WTC11 (cell line): Measurements from ENCODE around the gene KLHL29. TPM values are rescaled to one million over a fixed set of nuclear protein-coding genes. Genes with fewer than 3 reads are reported as not detected.

Source experiments
- ATAC-seq: fragments of 200-7000 bp; cut with Tn5 transposase; 2 replicates; pipeline ENCODE4 v1.10.0; 2021; ENCODE audit warnings: mild to moderate bottlenecking, moderate library complexity
- CTCF ChIA-PET: fragments of 300-600 bp; sonication (Branson Sonifier 250); formaldehyde crosslinking; loops from one replicate; lab custom pipeline; 2021; ENCODE audit warnings: antibody characterized with exemption; lab: Charles Lee
- POLR2A ChIA-PET: fragments of 350-600 bp; sonication (Branson Sonifier 250); formaldehyde crosslinking; loops from one replicate; lab custom pipeline; 2021; ENCODE audit warnings: antibody characterized with exemption; lab: Charles Lee
- DNase-seq: peaks from one replicate; pipeline ENCODE4 v3.0.0; 2021; ENCODE audit warnings: low spot score
- H3K27ac Mint-ChIP-seq: 2 replicates; pipeline ENCODE4 v1.8.0; 2021; ENCODE audit warnings: mixed read lengths
- H3K27me3 Mint-ChIP-seq: 2 replicates; pipeline ENCODE4 v1.8.0; 2021; ENCODE audit warnings: low read depth, mild to moderate bottlenecking, moderate library complexity, mixed read lengths
- H3K36me3 Mint-ChIP-seq: 2 replicates; pipeline ENCODE4 v1.8.0; 2021; ENCODE audit warnings: mixed read lengths
- H3K4me1 Mint-ChIP-seq: 2 replicates; pipeline ENCODE4 v1.8.0; 2022; ENCODE audit warnings: mixed read lengths
- H3K4me3 Mint-ChIP-seq: 2 replicates; pipeline ENCODE4 v1.8.0; 2021; ENCODE audit warnings: mild to moderate bottlenecking, moderate library complexity, mixed read lengths
- H3K9me3 Mint-ChIP-seq: 2 replicates; pipeline ENCODE4 v1.8.0; 2021; ENCODE audit warnings: mixed read lengths
- ATF1 ChIP-seq: sonication (generic); formaldehyde crosslinking; IDR thresholded peaks from 2 replicates; pipeline ENCODE4 v1.8.1; 2023; ENCODE audit warnings: mild to moderate bottlenecking, moderate library complexity, missing genetic modification reagents
- CREM ChIP-seq: sonication (generic); formaldehyde crosslinking; IDR thresholded peaks from 2 replicates; pipeline ENCODE4 v1.8.1; 2022; ENCODE audit warnings: mild to moderate bottlenecking, missing genetic modification reagents, moderate library complexity
- EMX1 ChIP-seq: fragments of 250-450 bp; sonication (Bioruptor Pico); IDR thresholded peaks from 2 replicates; pipeline ENCODE4 v1.8.0; 2021; ENCODE audit warnings: mild to moderate bottlenecking
- ETV6 ChIP-seq: sonication (generic); formaldehyde crosslinking; IDR thresholded peaks from 2 replicates; pipeline ENCODE4 v1.8.1; 2022; ENCODE audit warnings: mild to moderate bottlenecking, missing genetic modification reagents
- FOXK1 ChIP-seq: sonication (generic); formaldehyde crosslinking; IDR thresholded peaks from 2 replicates; pipeline ENCODE4 v1.8.0; 2022; ENCODE audit warnings: mild to moderate bottlenecking, moderate library complexity, missing genetic modification reagents
- HMGA2 ChIP-seq: fragments of 250-450 bp; sonication (Bioruptor Pico); IDR thresholded peaks from 2 replicates; pipeline ENCODE4 v1.4.0; 2021; ENCODE audit warnings: mild to moderate bottlenecking, moderate library complexity
- NR1H2 ChIP-seq: sonication (generic); formaldehyde crosslinking; IDR thresholded peaks from 2 replicates; pipeline ENCODE4 v1.9.0; 2021; ENCODE audit warnings: mild to moderate bottlenecking, moderate library complexity, missing genetic modification reagents
- NR3C1 ChIP-seq: sonication (generic); formaldehyde crosslinking; conservative IDR thresholded peaks from 2 replicates; pipeline ENCODE4 v1.8.1; 2023; ENCODE audit warnings: low read depth, mild to moderate bottlenecking, missing genetic modification reagents
- SMAD4 ChIP-seq: sonication (generic); formaldehyde crosslinking; IDR thresholded peaks from 2 replicates; pipeline ENCODE4 v1.8.0; 2022; ENCODE audit warnings: mild to moderate bottlenecking, missing genetic modification reagents
- STAT6 ChIP-seq: sonication (generic); formaldehyde crosslinking; conservative IDR thresholded peaks from 2 replicates; pipeline ENCODE4 v1.8.1; 2023; ENCODE audit warnings: mild to moderate bottlenecking, low read depth, missing genetic modification reagents, moderate library complexity
- TEAD4 ChIP-seq: sonication (generic); formaldehyde crosslinking; IDR thresholded peaks from 2 replicates; pipeline ENCODE4 v1.8.0; 2022; ENCODE audit warnings: mild to moderate bottlenecking, missing genetic modification reagents
- ZNF317 ChIP-seq: sonication (generic); formaldehyde crosslinking; IDR thresholded peaks from 2 replicates; pipeline ENCODE4 v1.8.1; 2023; ENCODE audit warnings: low read depth, mild to moderate bottlenecking, moderate library complexity, missing genetic modification reagents, borderline replicate concordance
- ZNF396 ChIP-seq: fragments of 250-450 bp; sonication (Bioruptor Pico); IDR thresholded peaks from 2 replicates; pipeline ENCODE4 v1.8.0; 2021; ENCODE audit warnings: mild to moderate bottlenecking, moderate library complexity, borderline replicate concordance
- ZNF416 ChIP-seq: fragments of 250-450 bp; sonication (Bioruptor Pico); IDR thresholded peaks from 2 replicates; pipeline ENCODE4 v1.9.0; 2021; ENCODE audit warnings: mild to moderate bottlenecking, inconsistent platforms
- ZNF671 ChIP-seq: fragments of 250-450 bp; sonication (Bioruptor Pico); IDR thresholded peaks from 2 replicates; pipeline ENCODE4 v1.8.0; 2021; ENCODE audit warnings: mild to moderate bottlenecking
- total RNA-seq: library from RNA; stranded (reverse); gene quantifications from 3 replicates; pipeline ENCODE4 v1.2.3, GENCODE V29; 2021
- TF ChIP-seq, protein P1 (sequence below): sonication (generic); formaldehyde crosslinking; IDR thresholded peaks from 2 replicates; pipeline ENCODE4 v1.8.1; 2022; ENCODE audit warnings: low read depth, missing genetic modification reagents, borderline replicate concordance
- TF ChIP-seq, protein P2 (sequence below): fragments of 250-450 bp; sonication (Bioruptor Pico); IDR thresholded peaks from 2 replicates; pipeline ENCODE4 v1.9.0; 2021; ENCODE audit warnings: moderate library complexity, mild to moderate bottlenecking, inconsistent platforms, borderline replicate concordance
- TF ChIP-seq, protein P3 (sequence below): sonication (generic); formaldehyde crosslinking; IDR thresholded peaks from 2 replicates; pipeline ENCODE4 v1.8.1; 2022; ENCODE audit warnings: low read depth, mild to moderate bottlenecking, moderate library complexity, missing genetic modification reagents, borderline replicate concordance
- TF ChIP-seq, protein P4 (sequence below): sonication (generic); formaldehyde crosslinking; IDR thresholded peaks from 2 replicates; pipeline ENCODE4 v1.8.1; 2023; ENCODE audit warnings: mild to moderate bottlenecking, moderate library complexity, missing genetic modification reagents

KLHL29 gene
- total RNA-seq, 1 experiment from 2014 or later, result 7.1 TPM

DNA sequence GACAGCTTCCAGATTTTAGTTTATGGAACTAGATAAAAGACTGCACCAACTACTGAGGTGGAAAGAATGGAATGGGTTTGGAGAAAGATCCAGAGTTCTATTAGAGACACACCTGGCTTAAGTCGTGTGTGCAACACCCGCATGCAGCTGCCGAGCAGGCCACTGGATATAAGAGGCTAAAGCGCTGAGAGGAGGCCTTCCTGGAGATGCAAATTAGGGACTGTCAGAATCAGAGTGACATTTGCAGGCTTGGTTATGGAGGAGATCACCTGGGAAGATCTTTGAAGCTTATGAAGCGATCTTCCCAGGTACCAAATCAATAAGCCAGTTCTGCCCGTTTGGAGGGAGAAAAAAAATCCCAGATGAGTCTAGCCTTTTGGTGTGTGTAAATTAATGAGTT is 30.4 kb upstream of the KLHL29 start:
- H3K36me3 Mint-ChIP-seq, result no peaks in the 10 kb centered on the region
- peaks cover 8% of the 10 kb centered on the region for H3K4me1 Mint-ChIP-seq
- no peak overlapping the region for H3K4me3 Mint-ChIP-seq
- ChIA-PET CTCF (no interaction called here), POLR2A (no interaction called here)
- H3K9me3 Mint-ChIP-seq, result no peaks in the 10 kb centered on the region
- H3K27me3 Mint-ChIP-seq, result peaks cover 42% of the 10 kb centered on the region
- no peak overlapping the region for H3K27ac Mint-ChIP-seq
- DNase-seq (no peak), ATAC-seq (no peak)
- TF ChIP-seq, protein P1, sequence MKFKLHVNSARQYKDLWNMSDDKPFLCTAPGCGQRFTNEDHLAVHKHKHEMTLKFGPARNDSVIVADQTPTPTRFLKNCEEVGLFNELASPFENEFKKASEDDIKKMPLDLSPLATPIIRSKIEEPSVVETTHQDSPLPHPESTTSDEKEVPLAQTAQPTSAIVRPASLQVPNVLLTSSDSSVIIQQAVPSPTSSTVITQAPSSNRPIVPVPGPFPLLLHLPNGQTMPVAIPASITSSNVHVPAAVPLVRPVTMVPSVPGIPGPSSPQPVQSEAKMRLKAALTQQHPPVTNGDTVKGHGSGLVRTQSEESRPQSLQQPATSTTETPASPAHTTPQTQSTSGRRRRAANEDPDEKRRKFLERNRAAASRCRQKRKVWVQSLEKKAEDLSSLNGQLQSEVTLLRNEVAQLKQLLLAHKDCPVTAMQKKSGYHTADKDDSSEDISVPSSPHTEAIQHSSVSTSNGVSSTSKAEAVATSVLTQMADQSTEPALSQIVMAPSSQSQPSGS, result no peak
- TF ChIP-seq ZNF416 (CRISPR knock-in tag) (no peak), NR3C1 (CRISPR knock-in tag) (no peak), SMAD4 (CRISPR knock-in tag) (no peak), STAT6 (CRISPR knock-in tag) (no peak), ZNF396 (no peak), FOXK1 (no peak), ATF1 (CRISPR knock-in tag) (no peak), ETV6 (CRISPR knock-in tag) (no peak), NR1H2 (CRISPR knock-in tag) (no peak), CREM (no peak), HMGA2 (no peak), ZNF671 (CRISPR knock-in tag) (no peak), EMX1 (CRISPR knock-in tag) (no peak)
- TF ChIP-seq, protein P2, sequence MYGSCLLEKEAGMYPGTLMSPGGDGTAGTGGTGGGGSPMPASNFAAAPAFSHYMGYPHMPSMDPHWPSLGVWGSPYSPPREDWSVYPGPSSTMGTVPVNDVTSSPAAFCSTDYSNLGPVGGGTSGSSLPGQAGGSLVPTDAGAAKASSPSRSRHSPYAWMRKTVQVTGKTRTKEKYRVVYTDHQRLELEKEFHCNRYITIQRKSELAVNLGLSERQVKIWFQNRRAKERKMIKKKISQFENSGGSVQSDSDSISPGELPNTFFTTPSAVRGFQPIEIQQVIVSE (CRISPR knock-in tag), result no peak
- TF ChIP-seq, protein P3, sequence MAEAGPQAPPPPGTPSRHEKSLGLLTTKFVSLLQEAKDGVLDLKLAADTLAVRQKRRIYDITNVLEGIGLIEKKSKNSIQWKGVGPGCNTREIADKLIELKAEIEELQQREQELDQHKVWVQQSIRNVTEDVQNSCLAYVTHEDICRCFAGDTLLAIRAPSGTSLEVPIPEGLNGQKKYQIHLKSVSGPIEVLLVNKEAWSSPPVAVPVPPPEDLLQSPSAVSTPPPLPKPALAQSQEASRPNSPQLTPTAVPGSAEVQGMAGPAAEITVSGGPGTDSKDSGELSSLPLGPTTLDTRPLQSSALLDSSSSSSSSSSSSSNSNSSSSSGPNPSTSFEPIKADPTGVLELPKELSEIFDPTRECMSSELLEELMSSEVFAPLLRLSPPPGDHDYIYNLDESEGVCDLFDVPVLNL (CRISPR knock-in tag), result no peak
- TF ChIP-seq, protein P4, sequence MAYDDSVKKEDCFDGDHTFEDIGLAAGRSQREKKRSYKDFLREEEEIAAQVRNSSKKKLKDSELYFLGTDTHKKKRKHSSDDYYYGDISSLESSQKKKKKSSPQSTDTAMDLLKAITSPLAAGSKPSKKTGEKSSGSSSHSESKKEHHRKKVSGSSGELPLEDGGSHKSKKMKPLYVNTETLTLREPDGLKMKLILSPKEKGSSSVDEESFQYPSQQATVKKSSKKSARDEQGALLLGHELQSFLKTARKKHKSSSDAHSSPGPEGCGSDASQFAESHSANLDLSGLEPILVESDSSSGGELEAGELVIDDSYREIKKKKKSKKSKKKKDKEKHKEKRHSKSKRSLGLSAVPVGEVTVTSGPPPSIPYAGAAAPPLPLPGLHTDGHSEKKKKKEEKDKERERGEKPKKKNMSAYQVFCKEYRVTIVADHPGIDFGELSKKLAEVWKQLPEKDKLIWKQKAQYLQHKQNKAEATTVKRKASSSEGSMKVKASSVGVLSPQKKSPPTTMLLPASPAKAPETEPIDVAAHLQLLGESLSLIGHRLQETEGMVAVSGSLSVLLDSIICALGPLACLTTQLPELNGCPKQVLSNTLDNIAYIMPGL (CRISPR knock-in tag), result no peak

DNA sequence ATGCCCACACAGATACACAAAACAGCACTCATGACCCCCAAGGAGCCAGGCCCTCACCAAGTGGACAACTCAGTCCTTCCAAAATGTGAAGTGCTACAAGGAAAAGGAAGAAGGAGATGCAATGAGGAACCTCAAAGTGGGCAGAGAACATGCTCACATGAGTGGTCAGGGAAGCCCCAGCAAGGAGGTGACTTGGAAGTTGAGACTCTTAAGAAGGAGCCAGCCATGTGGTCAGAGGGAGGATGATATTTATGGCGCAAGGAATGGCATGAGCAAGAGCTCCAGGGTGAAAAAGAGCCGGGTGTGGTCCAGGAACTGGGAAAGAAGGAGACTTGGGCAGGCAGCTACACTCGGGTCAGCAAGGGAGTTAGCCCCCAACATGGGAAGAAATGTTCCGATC is 30.0 kb upstream of the KLHL29 start:
- Mint-ChIP-seq H3K27ac (no peak overlapping the region), H3K27me3 (peaks cover 46% of the 10 kb centered on the region), H3K4me1 (peaks cover 8% of the 10 kb centered on the region), H3K9me3 (peaks cover 3% of the 10 kb centered on the region), H3K4me3 (no peak overlapping the region), H3K36me3 (no peaks in the 10 kb centered on the region)
- ATAC-seq, result no peak
- ChIA-PET POLR2A (no interaction called here), CTCF (no interaction called here)
- no peak for DNase-seq
- TF ChIP-seq, protein P1, result no peak
- TF ChIP-seq ZNF317, result no peak
- TF ChIP-seq, protein P2 (CRISPR knock-in tag), result no peak
- no peak for TF ChIP-seq TEAD4
